ENCODE measurements around the gene PUS3.

DNA sequence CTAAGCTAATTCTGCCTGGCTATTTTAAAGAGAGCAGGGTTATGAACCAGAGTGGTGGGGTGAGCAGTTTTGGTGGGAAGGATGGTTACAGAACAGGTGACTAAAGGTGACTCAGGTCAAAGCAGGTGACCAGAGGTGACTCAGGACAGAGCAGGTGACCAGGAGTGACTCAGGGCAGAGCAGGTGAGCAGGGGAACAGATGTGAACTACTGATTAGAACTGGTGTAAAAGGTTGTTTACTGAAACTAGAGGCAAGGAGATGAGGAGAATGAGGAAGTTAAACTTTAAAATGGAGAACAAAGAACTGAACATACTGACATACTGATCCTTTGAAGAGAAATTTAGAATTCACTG, 30.9 kb downstream of the PUS3 start:
- TF ChIP-seq, protein P1, sequence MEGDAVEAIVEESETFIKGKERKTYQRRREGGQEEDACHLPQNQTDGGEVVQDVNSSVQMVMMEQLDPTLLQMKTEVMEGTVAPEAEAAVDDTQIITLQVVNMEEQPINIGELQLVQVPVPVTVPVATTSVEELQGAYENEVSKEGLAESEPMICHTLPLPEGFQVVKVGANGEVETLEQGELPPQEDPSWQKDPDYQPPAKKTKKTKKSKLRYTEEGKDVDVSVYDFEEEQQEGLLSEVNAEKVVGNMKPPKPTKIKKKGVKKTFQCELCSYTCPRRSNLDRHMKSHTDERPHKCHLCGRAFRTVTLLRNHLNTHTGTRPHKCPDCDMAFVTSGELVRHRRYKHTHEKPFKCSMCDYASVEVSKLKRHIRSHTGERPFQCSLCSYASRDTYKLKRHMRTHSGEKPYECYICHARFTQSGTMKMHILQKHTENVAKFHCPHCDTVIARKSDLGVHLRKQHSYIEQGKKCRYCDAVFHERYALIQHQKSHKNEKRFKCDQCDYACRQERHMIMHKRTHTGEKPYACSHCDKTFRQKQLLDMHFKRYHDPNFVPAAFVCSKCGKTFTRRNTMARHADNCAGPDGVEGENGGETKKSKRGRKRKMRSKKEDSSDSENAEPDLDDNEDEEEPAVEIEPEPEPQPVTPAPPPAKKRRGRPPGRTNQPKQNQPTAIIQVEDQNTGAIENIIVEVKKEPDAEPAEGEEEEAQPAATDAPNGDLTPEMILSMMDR (IDR thresholded peaks at IDR 0.05) = no peak
- TF ChIP-seq POLR2A (IDR thresholded peaks at IDR 0.05) = no peak

Measured in thyroid gland (tissue), 4 donors.